A673 (cell line): Measurements from ENCODE around the gene UCN. TPM values are rescaled to one million over a fixed set of nuclear protein-coding genes. Genes with fewer than 3 reads are reported as not detected.
A peak's percentile ranks its signal among the peaks of the same experiment; 100 is the strongest.

Experiments used
- BruUV-seq: library from RNA; stranded (reverse); fragments of 400-500 nt; replicated peaks from 2 replicates; lab custom pipeline; 2021; lab: Mats Ljungman, UMichigan
- CTCF ChIA-PET: fragments of 300-600 bp; sonication (Branson Sonifier 250); formaldehyde crosslinking; loops from one replicate; lab custom pipeline; 2022; ENCODE audit warnings: antibody characterized with exemption; lab: Charles Lee
- POLR2A ChIA-PET: fragments of 300-600 bp; sonication (Branson Sonifier 250); formaldehyde crosslinking; loops from one replicate; lab custom pipeline; 2022; ENCODE audit warnings: antibody characterized with exemption; ENCODE audit not compliant: low non-redundant PET; lab: Charles Lee
- DNase-seq: peaks from one replicate; pipeline ENCODE4 v3.0.0-alpha.2; 2015; ENCODE audit warnings: low spot score
- H3K27ac ChIP-seq: fragments of 200-600 bp; sonication (generic); 2 replicates; pipeline ENCODE4 v1.5.1; 2016; ENCODE audit warnings: mixed run types, low read depth, mild to moderate bottlenecking, mixed read lengths, antibody characterized with exemption, low read length; ENCODE audit not compliant: poor library complexity, severe bottlenecking
- H3K27me3 ChIP-seq: fragments of 200-600 bp; sonication (generic); replicated peaks from 2 replicates; pipeline ENCODE4 v1.6.1; 2017; ENCODE audit warnings: mixed run types, low read depth, mild to moderate bottlenecking, mixed read lengths, antibody characterized with exemption, low read length; ENCODE audit not compliant: insufficient read depth, poor library complexity
- H3K36me3 ChIP-seq: fragments of 200-600 bp; sonication (generic); 2 replicates; pipeline ENCODE4 v1.6.1; 2016; ENCODE audit warnings: mixed run types, mild to moderate bottlenecking, mixed read lengths, antibody characterized with exemption, low read length; ENCODE audit not compliant: insufficient read depth, poor library complexity, severe bottlenecking
- H3K4me1 ChIP-seq: fragments of 200-600 bp; sonication (generic); 2 replicates; pipeline ENCODE4 v1.6.1; 2017; ENCODE audit warnings: mixed run types, mild to moderate bottlenecking, mixed read lengths, antibody characterized with exemption, low read length; ENCODE audit not compliant: insufficient read depth, poor library complexity, severe bottlenecking
- H3K4me3 ChIP-seq: fragments of 200-600 bp; sonication (generic); 2 replicates; pipeline ENCODE4 v1.5.1; 2016; ENCODE audit warnings: low read depth, mixed run types, mild to moderate bottlenecking, mixed read lengths, low read length; ENCODE audit not compliant: poor library complexity, severe bottlenecking
- H3K9me3 ChIP-seq: fragments of 200-600 bp; sonication (generic); 2 replicates; pipeline ENCODE4 v1.6.1; 2016; ENCODE audit warnings: mixed run types, low read depth, mild to moderate bottlenecking, mixed read lengths, antibody characterized with exemption, low read length; ENCODE audit not compliant: poor library complexity, severe bottlenecking
- CTCF ChIP-seq: fragments of 300-800, 200-600 bp; sonication (generic); conservative IDR thresholded peaks from 2 replicates; pipeline ENCODE4 v1.5.1; 2017; ENCODE audit warnings: low read depth, mild to moderate bottlenecking, antibody characterized with exemption, low read length, moderate library complexity, mixed read lengths
- EZH2 ChIP-seq: fragments of 200-600 bp; sonication (generic); IDR thresholded peaks from 2 replicates; pipeline ENCODE4 v1.6.1; 2017; ENCODE audit warnings: borderline replicate concordance, low read depth, mild to moderate bottlenecking, mixed read lengths, antibody characterized with exemption, low read length; ENCODE audit not compliant: poor library complexity, severe bottlenecking
- intact Hi-C: fragments of 100-400 bp; cut with micrococcal nuclease; formaldehyde crosslinking; loops from one replicate; pipeline ENCODE4 v1.10.0; 2022; ENCODE audit not compliant: unreplicated experiment
- total RNA-seq: library from RNA; stranded (reverse); gene quantifications from 2 replicates; pipeline ENCODE4 v1.2.3, GENCODE V29; 2021

UCN gene
- total RNA-seq, 1 experiment from 2014 or later = 0.64 TPM

- ChIA-PET POLR2A (no interaction called here), CTCF (no interaction called here)
- TF ChIP-seq EZH2 (no peak), CTCF (no peak)
- intact Hi-C loops = loop anchor here (5.0 kb wide), 3 partner anchors 39 to 111 kb away; partner anchors contain the start of genes EIF2B4 and SNX17
- BruUV-seq = TSS peak; percentile 43
- H3K27ac ChIP-seq = peak overlapping the region; percentile 80
- H3K4me3 ChIP-seq = peak overlapping the region; percentile 92
- H3K27me3 ChIP-seq = peaks cover 4% of the 10 kb centered on the region
- H3K9me3 ChIP-seq = no peaks in the 10 kb centered on the region
- H3K4me1 ChIP-seq = peaks cover 11% of the 10 kb centered on the region
- H3K36me3 ChIP-seq = peaks cover 9% of the 10 kb centered on the region
- DNase-seq = no peak
These were observed 46.9 kb downstream of the UCN start for GRCh38 chr2:27261241-27261925.

GRCh38 chr2:27258051-27258450, 50.2 kb downstream of the UCN start:
- ChIA-PET CTCF (no interaction called here), POLR2A (no interaction called here)
- Histone ChIP-seq H3K27me3 (no peaks in the 10 kb centered on the region), H3K27ac (no peak overlapping the region), H3K9me3 (no peaks in the 10 kb centered on the region), H3K4me3 (no peak overlapping the region), H3K36me3 (peaks cover 18% of the 10 kb centered on the region), H3K4me1 (no peaks in the 10 kb centered on the region)
- no peak for DNase-seq
- TF ChIP-seq EZH2 (no peak), CTCF (no peak)
- intact Hi-C loops = no loop called here
- BruUV-seq = no TSS peak

Other genes starting within 250 kb of the UCN start
- gene OST4, start 236.8 kb downstream of the UCN start, total RNA-seq = 235 and 237 TPM in 2 replicates
- gene EMILIN1, start 229.8 kb downstream of the UCN start, total RNA-seq = 31.0 and 46.8 TPM in 2 replicates
- 39.1 and 40.2 TPM in 2 replicates for gene KHK, start 221.7 kb downstream of the UCN start, total RNA-seq
- gene CGREF1, start 189.3 kb downstream of the UCN start, total RNA-seq = 8.4 and 9.4 TPM in 2 replicates
- gene ABHD1, start 184.6 kb downstream of the UCN start, total RNA-seq = 0.22 TPM in 1 of 2 replicates, not detected in the other
- 52.7 and 53.8 TPM in 2 replicates for gene PREB, start 173.8 kb downstream of the UCN start, total RNA-seq
- not detected in 2 replicates for gene PRR30, start 169.0 kb downstream of the UCN start, total RNA-seq
- gene TCF23, start 159.4 kb downstream of the UCN start, total RNA-seq = not detected in 2 replicates
- 106 and 107 TPM in 2 replicates for gene ATRAID, start 96.4 kb downstream of the UCN start, total RNA-seq
- gene SLC5A6, start 96.2 kb downstream of the UCN start, total RNA-seq = 366 and 515 TPM in 2 replicates
- 194 and 210 TPM in 2 replicates for gene CAD, start 91.1 kb downstream of the UCN start, total RNA-seq
- gene SLC30A3, start 45.4 kb downstream of the UCN start, total RNA-seq = 45.0 and 45.6 TPM in 2 replicates
- gene DNAJC5G, start 33.0 kb downstream of the UCN start, total RNA-seq = 2.4 and 2.7 TPM in 2 replicates
- 2.2 and 2.8 TPM in 2 replicates for gene TRIM54, start 26.0 kb downstream of the UCN start, total RNA-seq
- gene MPV17, start 14.7 kb upstream of the UCN start, total RNA-seq = 63.4 and 66.3 TPM in 2 replicates
- 85.7 and 89.3 TPM in 2 replicates for gene GTF3C2, start 48.3 kb upstream of the UCN start, total RNA-seq
- 68.8 and 74.7 TPM in 2 replicates for gene EIF2B4, start 61.9 kb upstream of the UCN start, total RNA-seq
- 109 and 110 TPM in 2 replicates for gene SNX17, start 62.2 kb upstream of the UCN start, total RNA-seq
- gene ZNF513, start 72.3 kb upstream of the UCN start, total RNA-seq = 21.3 and 22.3 TPM in 2 replicates
- gene PPM1G, start 101.1 kb upstream of the UCN start, total RNA-seq = 147 and 155 TPM in 2 replicates
- 86.3 and 93.0 TPM in 2 replicates for gene NRBP1, start 120.2 kb upstream of the UCN start, total RNA-seq
- gene KRTCAP3, start 133.9 kb upstream of the UCN start, total RNA-seq = 2.6 and 3.4 TPM in 2 replicates
- 42.2 and 50.4 TPM in 2 replicates for gene IFT172, start 181.3 kb upstream of the UCN start, total RNA-seq
- gene FNDC4, start 186.8 kb upstream of the UCN start, total RNA-seq = 1.3 and 3.1 TPM in 2 replicates
- not detected in 2 replicates for gene GCKR, start 188.4 kb upstream of the UCN start, total RNA-seq